Stimulated activated CD4-positive, alpha-beta T cell treated with anti-CD3 and anti-CD28 coated beads, Interleukin-12 subunit alpha, Interleukin-12 subunit beta, amount 100 ng/mL, for 4 hours (primary cell): Measurements from ENCODE around the gene EPHB1.
"Not testable (repeated sequence)": the region's sequence is repeated elsewhere in the genome, so short reads cannot be mapped to it uniquely, and the experiment has no call there.

Source experiments
- DNase-seq: peaks from one replicate; pipeline ENCODE4 v3.0.0-alpha.2; 2020

EPHB1 gene

GRCh38 chr3:135178566-135178965, 383.5 kb downstream of the EPHB1 start:
- no peak for DNase-seq

- DNase-seq, result no peak
These were observed 386.3 kb downstream of the EPHB1 start for GRCh38 chr3:135181408-135181807.

GRCh38 chr3:135182364-135182998, 387.4 kb downstream of the EPHB1 start:
- no peak for DNase-seq

- DNase-seq, result no peak
These were observed 395.6 kb downstream of the EPHB1 start for GRCh38 chr3:135190658-135191057.

- no peak for DNase-seq
These were observed 396.6 kb downstream of the EPHB1 start for GRCh38 chr3:135191708-135192107.

GRCh38 chr3:135192929-135193328, 397.9 kb downstream of the EPHB1 start:
- no peak for DNase-seq

GRCh38 chr3:135197246-135197645, 402.2 kb downstream of the EPHB1 start:
- no peak for DNase-seq

- no peak for DNase-seq
These were observed 402.8 kb downstream of the EPHB1 start for GRCh38 chr3:135197856-135198255.

GRCh38 chr3:135199137-135199536, 404.1 kb downstream of the EPHB1 start:
- DNase-seq, result no peak

GRCh38 chr3:135203026-135203425, 408.0 kb downstream of the EPHB1 start:
- DNase-seq, result no peak

- no peak for DNase-seq
These were observed 418.2 kb downstream of the EPHB1 start for GRCh38 chr3:135213213-135213612.

- DNase-seq, result no peak
These were observed 418.8 kb downstream of the EPHB1 start for GRCh38 chr3:135213822-135214221.

GRCh38 chr3:135214400-135214799, 419.3 kb downstream of the EPHB1 start:
- no peak for DNase-seq

GRCh38 chr3:135215516-135215915, 420.5 kb downstream of the EPHB1 start:
- no peak for DNase-seq

GRCh38 chr3:135216659-135217058, 421.6 kb downstream of the EPHB1 start:
- DNase-seq, result no peak

GRCh38 chr3:135217730-135218129, 422.7 kb downstream of the EPHB1 start:
- DNase-seq, result no peak

GRCh38 chr3:135218304-135218703, 423.2 kb downstream of the EPHB1 start:
- DNase-seq, result no peak

- no peak for DNase-seq
These were observed 423.7 kb downstream of the EPHB1 start for GRCh38 chr3:135218782-135219181.

- DNase-seq, result no peak
These were observed 429.8 kb downstream of the EPHB1 start for GRCh38 chr3:135224815-135225362.

- DNase-seq, result no peak
These were observed 431.0 kb downstream of the EPHB1 start for GRCh38 chr3:135226057-135226456.

- no peak for DNase-seq
These were observed 433.1 kb downstream of the EPHB1 start for GRCh38 chr3:135228201-135228600.

- no peak for DNase-seq
These were observed 434.0 kb downstream of the EPHB1 start for GRCh38 chr3:135229018-135229495.

- DNase-seq, result no peak
These were observed 436.7 kb downstream of the EPHB1 start for GRCh38 chr3:135231737-135232136.

GRCh38 chr3:135232226-135232625, 437.2 kb downstream of the EPHB1 start:
- no peak for DNase-seq

- not testable (repeated sequence) for DNase-seq
These were observed 438.4 kb downstream of the EPHB1 start for GRCh38 chr3:135233476-135233875.
